Esophagus mucosa (tissue), 1 donor: ENCODE data around the gene PCDHB11. TPM values are rescaled to one million over a fixed set of nuclear protein-coding genes. Genes with fewer than 3 reads are reported as not detected.
"Not testable (repeated sequence)": the region's sequence is repeated elsewhere in the genome, so short reads cannot be mapped to it uniquely, and the experiment has no call there.

Source experiments
- ATAC-seq: fragments of 200-7000 bp; cut with Tn5 transposase; one replicate; pipeline ENCODE4 v1.9.1; 2020
- total RNA-seq: library from RNA; stranded (reverse); gene quantifications from one replicate; pipeline ENCODE4 v1.2.4, GENCODE V29; 2023
- donor health status: DM: yes; HTN: yes; CAD: no.

The PCDHB11 gene
- total RNA-seq, 1 donor from 2014 or later: 0.44 TPM

DNA sequence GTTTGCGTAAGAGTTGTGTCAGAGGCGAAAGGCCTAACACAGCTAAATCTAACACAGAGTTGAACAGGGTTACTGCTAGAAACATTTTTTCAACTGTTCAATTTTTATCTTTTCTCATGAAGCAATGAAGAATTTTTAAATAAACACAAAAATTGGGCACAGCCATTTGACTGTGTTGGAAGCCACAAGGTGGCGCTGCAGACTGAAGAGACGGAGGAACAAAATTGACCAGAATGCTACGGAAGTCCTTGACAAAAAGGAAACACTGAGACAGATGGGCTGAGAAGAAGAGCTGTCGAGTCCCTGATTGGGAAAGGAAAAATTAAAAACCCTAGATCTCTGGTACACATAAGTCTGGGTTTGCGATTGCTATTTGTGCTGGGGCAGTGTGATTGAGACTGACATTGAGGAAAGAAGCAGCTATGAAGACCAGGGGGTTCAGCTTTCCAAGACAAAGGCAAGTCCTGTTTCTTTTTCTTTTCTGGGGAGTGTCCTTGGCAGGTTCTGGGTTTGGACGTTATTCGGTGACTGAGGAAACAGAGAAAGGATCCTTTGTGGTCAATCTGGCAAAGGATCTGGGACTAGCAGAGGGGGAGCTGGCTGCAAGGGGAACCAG is 12.4 kb upstream of the PCDHB11 start, which contains the start of gene PCDHB9:
PCDHB9 (plus strand) TSS at position 265 of the 616 bp plus-strand sequence; CDS start at position 423, 158 bp downstream.
- no peak for ATAC-seq

GRCh38 chr5:141188682-141189081 is 10.7 kb upstream of the PCDHB11 start:
- not testable (repeated sequence) for ATAC-seq

GRCh38 chr5:141189131-141189530 is 10.3 kb upstream of the PCDHB11 start:
- not testable (repeated sequence) for ATAC-seq

DNA sequence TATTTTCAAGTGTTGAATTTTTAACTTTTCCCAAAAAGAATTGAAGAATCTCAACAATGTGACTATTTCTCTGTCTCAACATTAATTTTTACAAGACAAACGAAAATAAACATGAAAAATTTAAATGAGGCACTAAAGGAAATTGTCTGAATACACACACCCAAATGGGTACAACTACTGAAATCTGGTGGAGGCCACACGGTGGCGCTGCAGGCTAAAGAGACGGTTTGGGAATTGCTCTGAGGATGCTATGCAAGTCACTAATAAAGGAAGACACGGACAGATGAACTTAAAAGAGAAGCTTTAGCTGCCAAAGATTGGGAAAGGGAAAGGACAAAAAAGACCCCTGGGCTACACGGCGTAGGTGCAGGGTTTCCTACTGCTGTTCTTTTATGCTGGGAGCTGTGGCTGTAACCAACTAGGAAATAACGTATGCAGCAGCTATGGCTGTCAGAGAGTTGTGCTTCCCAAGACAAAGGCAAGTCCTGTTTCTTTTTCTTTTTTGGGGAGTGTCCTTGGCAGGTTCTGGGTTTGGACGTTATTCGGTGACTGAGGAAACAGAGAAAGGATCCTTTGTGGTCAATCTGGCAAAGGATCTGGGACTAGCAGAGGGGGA is 7.2 kb upstream of the PCDHB11 start, which contains the start of gene PCDHB10:
PCDHB10 (plus strand) TSS at position 244 of the 616 bp plus-strand sequence; CDS start at position 444, 200 bp downstream.
- ATAC-seq: no peak

- ATAC-seq: not testable (repeated sequence)
These were observed 5.1 kb upstream of the PCDHB11 start for GRCh38 chr5:141194332-141194731.

- no peak for ATAC-seq
These were observed 3.1 kb upstream of the PCDHB11 start for GRCh38 chr5:141196363-141196762.

DNA sequence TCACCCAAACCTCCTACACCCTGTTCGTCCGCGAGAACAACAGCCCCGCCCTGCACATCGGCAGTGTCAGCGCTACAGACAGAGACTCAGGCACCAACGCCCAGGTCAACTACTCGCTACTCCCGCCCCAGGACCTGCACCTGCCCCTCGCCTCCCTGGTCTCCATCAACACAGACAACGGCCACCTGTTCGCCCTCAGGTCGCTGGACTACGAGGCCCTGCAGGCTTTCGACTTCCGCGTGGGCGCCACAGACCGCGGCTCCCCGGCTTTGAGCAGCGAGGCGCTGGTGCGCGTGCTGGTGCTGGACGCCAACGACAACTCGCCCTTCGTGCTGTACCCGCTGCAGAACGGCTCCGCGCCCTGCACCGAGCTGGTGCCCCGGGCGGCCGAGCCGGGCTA is 1.7 kb downstream of the PCDHB11 start:
- not testable (repeated sequence) for ATAC-seq

DNA sequence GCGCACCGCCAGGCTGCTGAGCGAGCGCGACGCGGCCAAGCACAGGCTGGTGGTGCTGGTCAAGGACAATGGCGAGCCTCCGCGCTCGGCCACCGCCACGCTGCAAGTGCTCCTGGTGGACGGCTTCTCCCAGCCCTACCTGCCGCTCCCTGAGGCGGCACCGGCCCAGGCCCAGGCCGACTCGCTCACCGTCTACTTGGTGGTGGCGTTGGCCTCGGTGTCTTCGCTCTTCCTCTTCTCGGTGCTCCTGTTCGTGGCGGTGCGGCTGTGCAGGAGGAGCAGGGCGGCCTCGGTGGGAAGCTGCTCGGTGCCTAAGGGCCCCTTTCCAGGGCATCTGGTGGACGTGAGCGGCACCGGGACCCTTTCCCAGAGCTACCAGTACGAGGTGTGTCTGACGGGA is 2.2 kb downstream of the PCDHB11 start:
- ATAC-seq: not testable (repeated sequence)

DNA sequence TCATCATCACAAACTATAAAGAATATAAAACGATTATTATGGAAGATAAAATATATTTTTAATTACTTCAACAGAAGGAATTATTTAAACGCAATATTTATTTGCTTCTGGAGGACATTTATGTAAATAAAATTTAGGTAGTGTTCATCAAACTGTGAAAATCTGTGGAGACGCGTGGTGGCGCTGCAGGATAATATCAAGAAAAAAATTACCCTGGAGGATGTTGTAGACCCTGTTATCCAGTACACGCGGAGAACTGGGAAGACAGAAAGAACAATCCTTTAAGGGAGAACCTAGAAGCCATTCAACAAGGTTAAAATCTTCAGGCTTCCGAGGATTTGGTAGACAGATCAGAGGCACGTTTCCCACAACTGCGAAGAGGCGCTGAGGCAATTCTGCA is 9.1 kb downstream of the PCDHB11 start, which contains the start of gene PCDHB12:
PCDHB12 (plus strand) TSS at position 242 of the 400 bp plus-strand sequence. CDS start 189 bp downstream, outside the sequence.
- ATAC-seq: no peak

DNA sequence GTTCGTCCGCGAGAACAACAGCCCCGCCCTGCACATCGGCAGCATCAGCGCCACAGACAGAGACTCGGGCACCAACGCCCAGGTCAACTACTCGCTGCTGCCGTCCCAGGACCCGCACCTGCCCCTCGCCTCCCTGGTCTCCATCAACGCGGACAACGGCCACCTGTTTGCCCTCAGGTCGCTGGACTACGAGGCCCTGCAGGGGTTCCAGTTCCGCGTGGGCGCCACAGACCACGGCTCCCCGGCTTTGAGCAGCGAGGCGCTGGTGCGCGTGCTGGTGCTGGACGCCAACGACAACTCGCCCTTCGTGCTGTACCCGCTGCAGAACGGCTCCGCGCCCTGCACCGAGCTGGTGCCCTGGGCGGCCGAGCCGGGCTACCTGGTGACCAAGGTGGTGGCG is 10.9 kb downstream of the PCDHB11 start:
- ATAC-seq: not testable (repeated sequence)

- ATAC-seq: not testable (repeated sequence)
These were observed 11.4 kb downstream of the PCDHB11 start for GRCh38 chr5:141210849-141211248.

DNA sequence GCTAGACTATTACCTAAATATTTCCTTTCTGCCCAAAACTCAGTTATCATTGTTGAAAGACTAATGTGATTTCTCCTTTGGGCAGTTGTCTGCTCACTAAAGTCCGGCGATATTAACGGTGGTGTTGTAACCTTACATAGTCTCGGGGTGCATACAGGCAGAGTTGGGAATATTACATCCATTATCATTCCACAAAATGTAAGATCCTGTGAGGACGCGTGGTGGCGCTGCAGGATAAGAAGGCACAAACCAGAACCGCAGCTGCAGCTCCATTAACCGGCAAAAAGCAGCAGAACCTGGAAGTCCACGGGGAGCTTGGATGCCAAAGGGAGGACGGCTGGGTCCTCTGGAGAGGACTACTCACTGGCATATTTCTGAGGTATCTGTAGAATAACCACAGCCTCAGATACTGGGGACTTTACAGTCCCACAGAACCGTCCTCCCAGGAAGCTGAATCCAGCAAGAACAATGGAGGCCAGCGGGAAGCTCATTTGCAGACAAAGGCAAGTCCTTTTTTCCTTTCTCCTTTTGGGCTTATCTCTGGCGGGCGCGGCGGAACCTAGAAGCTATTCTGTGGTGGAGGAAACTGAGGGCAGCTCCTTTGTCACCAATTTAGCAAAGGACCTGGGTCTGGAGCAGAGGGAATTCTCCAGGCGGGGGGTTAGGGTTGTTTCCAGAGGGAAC is 14.4 kb downstream of the PCDHB11 start, which contains the start of gene PCDHB13:
PCDHB13 (plus strand) TSS at position 264 of the 684 bp plus-strand sequence; CDS start at position 469, 205 bp downstream.
- peak; percentile 41 for ATAC-seq

- ATAC-seq: not testable (repeated sequence)
These were observed 15.2 kb downstream of the PCDHB11 start for GRCh38 chr5:141214583-141214982.

DNA sequence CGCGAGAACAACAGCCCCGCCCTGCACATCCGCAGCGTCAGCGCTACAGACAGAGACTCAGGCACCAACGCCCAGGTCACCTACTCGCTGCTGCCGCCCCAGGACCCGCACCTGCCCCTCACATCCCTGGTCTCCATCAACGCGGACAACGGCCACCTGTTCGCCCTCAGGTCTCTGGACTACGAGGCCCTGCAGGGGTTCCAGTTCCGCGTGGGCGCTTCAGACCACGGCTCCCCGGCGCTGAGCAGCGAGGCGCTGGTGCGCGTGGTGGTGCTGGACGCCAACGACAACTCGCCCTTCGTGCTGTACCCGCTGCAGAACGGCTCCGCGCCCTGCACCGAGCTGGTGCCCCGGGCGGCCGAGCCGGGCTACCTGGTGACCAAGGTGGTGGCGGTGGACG is 16.1 kb downstream of the PCDHB11 start:
- ATAC-seq: not testable (repeated sequence)

DNA sequence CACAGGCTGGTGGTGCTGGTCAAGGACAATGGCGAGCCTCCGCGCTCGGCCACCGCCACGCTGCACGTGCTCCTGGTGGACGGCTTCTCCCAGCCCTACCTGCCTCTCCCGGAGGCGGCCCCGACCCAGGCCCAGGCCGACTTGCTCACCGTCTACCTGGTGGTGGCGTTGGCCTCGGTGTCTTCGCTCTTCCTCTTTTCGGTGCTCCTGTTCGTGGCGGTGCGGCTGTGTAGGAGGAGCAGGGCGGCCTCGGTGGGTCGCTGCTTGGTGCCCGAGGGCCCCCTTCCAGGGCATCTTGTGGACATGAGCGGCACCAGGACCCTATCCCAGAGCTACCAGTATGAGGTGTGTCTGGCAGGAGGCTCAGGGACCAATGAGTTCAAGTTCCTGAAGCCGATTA is 16.6 kb downstream of the PCDHB11 start:
- ATAC-seq: not testable (repeated sequence)

DNA sequence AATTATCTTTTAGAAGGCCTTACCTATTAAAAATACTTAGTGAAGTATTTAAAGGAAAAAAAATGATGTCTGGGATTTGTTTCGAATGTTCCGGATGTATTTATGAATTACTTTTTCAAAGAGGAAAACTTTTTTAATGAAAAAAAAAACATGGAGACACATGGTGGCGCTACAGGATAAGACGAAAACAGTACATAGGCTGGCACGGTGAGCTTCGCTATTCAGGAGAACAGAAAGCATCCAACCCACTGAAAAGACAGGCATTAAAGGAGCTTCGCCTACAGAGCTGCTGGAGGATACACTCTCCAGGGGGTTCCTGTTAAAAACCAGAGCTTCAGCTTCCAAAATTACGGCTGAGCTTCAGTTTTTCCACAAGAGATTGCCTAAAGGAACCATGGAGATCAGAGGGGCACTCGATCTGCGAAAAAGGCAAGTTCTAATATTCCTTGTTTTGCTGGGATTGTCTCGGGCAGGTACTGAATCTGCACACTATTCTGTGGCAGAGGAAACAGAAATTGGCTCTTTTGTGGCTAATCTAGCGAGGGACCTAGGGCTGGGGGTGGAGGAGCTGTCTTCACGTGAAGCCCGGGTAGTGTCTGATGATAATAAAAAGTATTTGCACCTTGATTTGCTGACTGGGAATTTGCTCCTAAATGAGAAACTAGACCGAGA is 23.8 kb downstream of the PCDHB11 start, which contains the start of gene PCDHB14:
PCDHB14 (plus strand) TSS at position 232 of the 672 bp plus-strand sequence; CDS start at position 395, 163 bp downstream.
- no peak for ATAC-seq

- not testable (repeated sequence) for ATAC-seq
These were observed 25.4 kb downstream of the PCDHB11 start for GRCh38 chr5:141224844-141225243.

GRCh38 chr5:141225421-141225820 is 26.0 kb downstream of the PCDHB11 start:
- not testable (repeated sequence) for ATAC-seq

DNA sequence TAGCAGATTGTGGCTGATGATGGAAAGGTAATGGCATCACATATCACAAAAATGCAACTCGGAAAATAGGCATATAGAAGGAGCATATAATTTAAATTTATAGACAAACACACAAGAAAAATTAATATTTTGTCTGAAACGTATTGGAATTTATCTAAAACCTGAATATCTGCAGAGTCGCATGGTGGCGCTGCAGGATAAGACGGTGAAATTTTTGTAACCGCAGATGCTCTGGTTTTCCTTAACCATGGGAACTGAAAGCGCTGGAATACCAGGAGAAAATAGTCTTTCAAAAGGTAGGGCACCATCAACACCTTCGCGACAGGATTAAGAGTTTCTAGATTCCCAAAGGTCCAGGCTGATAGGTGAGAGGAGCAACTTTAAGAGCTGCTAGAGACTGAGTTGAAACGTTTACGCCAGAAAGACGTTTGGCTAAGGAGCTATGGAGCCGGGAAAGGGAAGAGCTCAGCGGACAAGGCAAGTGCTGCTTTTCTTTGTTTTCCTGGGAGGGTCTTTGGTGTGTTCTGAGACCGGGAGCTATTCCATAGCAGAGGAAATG is 34.8 kb downstream of the PCDHB11 start:
- ATAC-seq: no peak

DNA sequence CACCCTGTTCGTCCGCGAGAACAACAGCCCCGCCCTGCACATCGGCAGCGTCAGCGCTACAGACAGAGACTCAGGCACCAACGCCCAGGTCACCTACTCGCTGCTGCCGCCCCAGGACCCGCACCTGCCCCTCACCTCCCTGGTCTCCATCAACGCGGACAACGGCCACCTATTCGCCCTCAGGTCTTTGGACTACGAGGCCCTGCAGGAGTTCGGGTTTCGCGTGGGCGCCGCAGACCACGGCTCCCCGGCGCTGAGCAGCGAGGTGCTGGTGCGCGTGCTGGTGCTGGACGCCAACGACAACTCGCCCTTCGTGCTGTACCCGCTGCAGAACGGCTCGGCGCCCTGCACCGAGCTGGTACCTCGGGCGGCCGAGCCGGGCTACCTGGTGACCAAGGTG is 36.5 kb downstream of the PCDHB11 start:
- ATAC-seq: not testable (repeated sequence)

DNA sequence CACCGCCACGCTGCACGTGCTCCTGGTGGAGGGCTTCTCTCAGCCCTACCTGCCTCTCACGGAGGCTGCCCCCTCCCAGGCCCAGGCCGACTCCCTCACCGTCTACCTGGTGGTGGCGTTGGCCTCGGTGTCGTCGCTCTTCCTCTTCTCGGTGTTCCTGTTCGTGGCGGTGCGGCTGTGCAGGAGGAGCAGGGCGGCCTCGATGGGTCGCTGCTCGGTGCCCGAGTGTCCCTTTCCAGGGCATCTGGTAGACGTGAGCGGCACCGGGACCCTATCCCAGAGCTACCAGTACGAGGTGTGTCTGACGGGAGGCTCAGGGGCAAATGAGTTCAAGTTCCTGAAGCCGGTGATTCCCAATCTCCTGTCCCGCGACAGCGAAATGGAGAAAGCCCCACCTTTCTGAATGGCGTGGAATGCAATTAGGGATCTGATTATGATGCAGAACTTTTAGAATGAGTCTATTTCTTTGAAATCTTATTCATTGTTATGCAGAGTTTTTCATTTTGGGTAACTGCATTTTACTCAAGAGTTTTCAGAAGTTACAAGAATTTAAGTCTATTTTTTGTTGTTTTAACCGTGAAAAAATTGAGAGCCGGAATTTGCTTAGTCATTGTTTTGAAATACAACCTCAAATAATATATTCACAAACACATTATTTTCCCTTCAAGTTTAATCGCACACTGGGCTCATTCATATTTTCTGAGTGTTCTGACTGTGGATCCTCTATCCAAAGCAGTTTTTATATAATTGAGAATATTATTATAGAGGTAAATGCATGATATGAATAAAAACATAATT is 37.3 kb downstream of the PCDHB11 start:
- no peak for ATAC-seq
